Measurements from ENCODE around the gene CLCN1.
A peak's percentile ranks its signal among the peaks of the same experiment; 100 is the strongest.

Gene CLCN1

GRCh38 chr7:143334244-143334643 is 18.3 kb downstream of the CLCN1 start:
- no peak for DNase-seq (ENCODE audit: low read depth)

GRCh38 chr7:143337216-143337615 is 21.3 kb downstream of the CLCN1 start:
- no peak for DNase-seq (ENCODE audit: low read depth)

- DNase-seq (ENCODE audit: low read depth), result no peak
Measured at GRCh38 chr7:143341842-143342241, 25.9 kb downstream of the CLCN1 start.

GRCh38 chr7:143343596-143343995 is 27.7 kb downstream of the CLCN1 start:
- DNase-seq (ENCODE audit: low read depth), result no peak

- peak; percentile 9 for DNase-seq (ENCODE audit: low read depth)
Measured at GRCh38 chr7:143345428-143345900, 29.6 kb downstream of the CLCN1 start.

- DNase-seq (ENCODE audit: low read depth), result no peak
Measured at GRCh38 chr7:143346018-143346417, 30.1 kb downstream of the CLCN1 start.

GRCh38 chr7:143347950-143348349 is 32.0 kb downstream of the CLCN1 start:
- no peak for DNase-seq (ENCODE audit: low read depth)

GRCh38 chr7:143351060-143351459 is 35.1 kb downstream of the CLCN1 start:
- no peak for DNase-seq (ENCODE audit: low read depth)

GRCh38 chr7:143351574-143351973 is 35.7 kb downstream of the CLCN1 start:
- DNase-seq (ENCODE audit: low read depth), result no peak

GRCh38 chr7:143352531-143353002 is 36.7 kb downstream of the CLCN1 start:
- no peak for DNase-seq (ENCODE audit: low read depth)

- no peak for DNase-seq (ENCODE audit: low read depth)
Measured at GRCh38 chr7:143354376-143354775, 38.5 kb downstream of the CLCN1 start.

GRCh38 chr7:143354965-143355364 is 39.1 kb downstream of the CLCN1 start:
- DNase-seq (ENCODE audit: low read depth), result no peak

GRCh38 chr7:143355450-143356385 is 39.8 kb downstream of the CLCN1 start:
- no peak for DNase-seq (ENCODE audit: low read depth)

GRCh38 chr7:143356414-143357050 is 40.6 kb downstream of the CLCN1 start:
- DNase-seq (ENCODE audit: low read depth), result no peak

GRCh38 chr7:143358626-143359025 is 42.7 kb downstream of the CLCN1 start:
- no peak for DNase-seq (ENCODE audit: low read depth)

GRCh38 chr7:143359771-143360353 is 44.0 kb downstream of the CLCN1 start:
- no peak for DNase-seq (ENCODE audit: low read depth)

GRCh38 chr7:143360788-143361551 is 45.1 kb downstream of the CLCN1 start:
- no peak for DNase-seq (ENCODE audit: low read depth)

- no peak for DNase-seq (ENCODE audit: low read depth)
Measured at GRCh38 chr7:143361552-143362130, 45.7 kb downstream of the CLCN1 start.

GRCh38 chr7:143362131-143363015 is 46.5 kb downstream of the CLCN1 start, which contains the start of gene FAM131B:
FAM131B (minus strand) TSS chr7:143362713; CDS start chr7:143362603, 110 bp downstream.
- peak; percentile 47 for DNase-seq (ENCODE audit: low read depth)

Data from EH (cell line).